Measurements from ENCODE around the gene SOX2.

DNA sequence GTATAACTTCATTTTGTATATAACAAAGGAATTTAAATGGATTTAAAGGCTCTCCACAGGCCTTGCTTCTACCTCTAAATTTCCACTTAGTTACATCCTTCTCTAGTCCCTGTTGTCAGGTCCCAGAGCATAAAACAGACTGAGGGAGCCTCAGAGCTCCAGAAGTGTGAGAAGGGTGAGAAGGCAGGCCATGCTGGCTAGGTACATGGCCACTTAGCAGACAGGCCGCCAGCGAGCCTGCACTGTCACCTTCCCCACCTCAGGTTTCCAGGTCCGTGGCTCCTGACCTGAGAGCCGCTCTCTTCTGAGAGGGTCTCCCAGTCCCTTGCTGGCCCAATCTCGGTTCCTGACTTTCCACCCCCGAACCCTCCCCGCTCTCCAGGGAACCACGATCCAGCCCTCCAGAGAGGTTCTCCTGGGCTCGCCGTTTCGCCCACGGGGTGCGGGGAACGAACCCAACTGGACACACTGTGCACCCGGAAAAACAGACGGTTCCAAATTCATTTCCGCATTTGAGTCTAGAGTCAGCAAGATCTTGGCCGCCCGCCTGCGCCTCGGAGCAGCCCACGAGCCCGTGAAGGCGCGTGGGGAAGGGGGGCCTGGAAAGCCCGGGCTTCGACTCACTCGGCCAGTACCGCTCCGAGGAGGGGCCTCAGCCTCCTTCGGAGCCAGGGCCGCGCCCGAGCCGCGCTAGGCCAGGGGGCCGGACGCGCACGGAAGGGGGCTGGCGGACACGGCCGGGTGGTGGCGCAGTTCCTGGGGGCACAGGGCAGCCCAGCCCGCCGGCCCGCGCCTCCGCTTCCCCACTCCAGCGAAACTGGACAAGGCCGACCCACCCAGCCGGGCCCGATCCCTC is 16.7 kb upstream of the SOX2 start:
- no peak for TF ChIP-seq POLR2AphosphoS5 (IDR thresholded peaks at IDR 0.05)
- TF ChIP-seq, protein P1, sequence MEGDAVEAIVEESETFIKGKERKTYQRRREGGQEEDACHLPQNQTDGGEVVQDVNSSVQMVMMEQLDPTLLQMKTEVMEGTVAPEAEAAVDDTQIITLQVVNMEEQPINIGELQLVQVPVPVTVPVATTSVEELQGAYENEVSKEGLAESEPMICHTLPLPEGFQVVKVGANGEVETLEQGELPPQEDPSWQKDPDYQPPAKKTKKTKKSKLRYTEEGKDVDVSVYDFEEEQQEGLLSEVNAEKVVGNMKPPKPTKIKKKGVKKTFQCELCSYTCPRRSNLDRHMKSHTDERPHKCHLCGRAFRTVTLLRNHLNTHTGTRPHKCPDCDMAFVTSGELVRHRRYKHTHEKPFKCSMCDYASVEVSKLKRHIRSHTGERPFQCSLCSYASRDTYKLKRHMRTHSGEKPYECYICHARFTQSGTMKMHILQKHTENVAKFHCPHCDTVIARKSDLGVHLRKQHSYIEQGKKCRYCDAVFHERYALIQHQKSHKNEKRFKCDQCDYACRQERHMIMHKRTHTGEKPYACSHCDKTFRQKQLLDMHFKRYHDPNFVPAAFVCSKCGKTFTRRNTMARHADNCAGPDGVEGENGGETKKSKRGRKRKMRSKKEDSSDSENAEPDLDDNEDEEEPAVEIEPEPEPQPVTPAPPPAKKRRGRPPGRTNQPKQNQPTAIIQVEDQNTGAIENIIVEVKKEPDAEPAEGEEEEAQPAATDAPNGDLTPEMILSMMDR (IDR thresholded peaks at IDR 0.05) = peak in 1 of 7 experiments; percentile 14

All from stomach (tissue), 4 donors.